ENCODE data around the gene DBF4B. TPM values are rescaled to one million over a fixed set of nuclear protein-coding genes. Genes with fewer than 3 reads are reported as not detected.

The DBF4B gene
- total and polyA plus RNA-seq, 10 of the 15 experiments (the other 5 are each of a cell fraction or from before 2014, with no cell fraction given) = 2.4 to 24.6 (median 16.9) TPM

DNA sequence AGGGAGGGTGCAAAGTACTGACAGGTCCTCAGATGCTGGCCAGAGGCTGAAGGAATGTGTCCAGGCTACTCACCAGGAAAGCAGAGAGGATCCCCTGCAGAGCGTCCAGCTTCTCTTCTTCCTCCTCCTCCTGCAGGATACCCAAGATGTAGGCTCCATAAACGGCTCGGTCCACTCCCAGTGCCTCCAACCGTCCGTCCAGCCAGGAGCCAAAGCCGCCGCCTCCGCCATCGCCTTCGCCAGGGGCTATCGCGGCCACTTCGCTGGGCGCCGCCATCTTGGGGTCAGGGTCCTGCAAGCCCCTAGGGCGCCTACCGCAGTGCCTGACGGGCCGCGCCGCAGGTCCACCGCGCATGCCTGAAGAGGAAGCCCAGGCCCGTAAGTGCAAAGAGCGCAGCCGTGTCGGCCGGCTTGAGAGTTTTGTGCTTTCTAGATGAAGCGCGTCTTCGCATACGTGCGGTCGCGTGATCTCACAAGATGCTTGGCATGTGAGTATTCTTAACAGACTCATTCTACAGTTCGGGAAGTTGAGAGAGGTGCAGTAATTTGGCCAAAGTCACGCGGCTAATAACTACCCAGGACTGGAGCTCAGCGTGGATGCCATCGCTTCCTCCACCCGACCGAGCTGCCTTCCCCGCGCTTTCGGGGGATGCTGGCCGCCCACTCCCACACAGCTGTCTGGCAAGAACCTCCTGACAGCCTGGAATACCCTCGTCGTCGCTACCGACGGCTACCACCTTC, 18.8 kb upstream of the DBF4B start, which contains the start of gene CCDC43 (continued):
- TF ChIP-seq, protein P1, sequence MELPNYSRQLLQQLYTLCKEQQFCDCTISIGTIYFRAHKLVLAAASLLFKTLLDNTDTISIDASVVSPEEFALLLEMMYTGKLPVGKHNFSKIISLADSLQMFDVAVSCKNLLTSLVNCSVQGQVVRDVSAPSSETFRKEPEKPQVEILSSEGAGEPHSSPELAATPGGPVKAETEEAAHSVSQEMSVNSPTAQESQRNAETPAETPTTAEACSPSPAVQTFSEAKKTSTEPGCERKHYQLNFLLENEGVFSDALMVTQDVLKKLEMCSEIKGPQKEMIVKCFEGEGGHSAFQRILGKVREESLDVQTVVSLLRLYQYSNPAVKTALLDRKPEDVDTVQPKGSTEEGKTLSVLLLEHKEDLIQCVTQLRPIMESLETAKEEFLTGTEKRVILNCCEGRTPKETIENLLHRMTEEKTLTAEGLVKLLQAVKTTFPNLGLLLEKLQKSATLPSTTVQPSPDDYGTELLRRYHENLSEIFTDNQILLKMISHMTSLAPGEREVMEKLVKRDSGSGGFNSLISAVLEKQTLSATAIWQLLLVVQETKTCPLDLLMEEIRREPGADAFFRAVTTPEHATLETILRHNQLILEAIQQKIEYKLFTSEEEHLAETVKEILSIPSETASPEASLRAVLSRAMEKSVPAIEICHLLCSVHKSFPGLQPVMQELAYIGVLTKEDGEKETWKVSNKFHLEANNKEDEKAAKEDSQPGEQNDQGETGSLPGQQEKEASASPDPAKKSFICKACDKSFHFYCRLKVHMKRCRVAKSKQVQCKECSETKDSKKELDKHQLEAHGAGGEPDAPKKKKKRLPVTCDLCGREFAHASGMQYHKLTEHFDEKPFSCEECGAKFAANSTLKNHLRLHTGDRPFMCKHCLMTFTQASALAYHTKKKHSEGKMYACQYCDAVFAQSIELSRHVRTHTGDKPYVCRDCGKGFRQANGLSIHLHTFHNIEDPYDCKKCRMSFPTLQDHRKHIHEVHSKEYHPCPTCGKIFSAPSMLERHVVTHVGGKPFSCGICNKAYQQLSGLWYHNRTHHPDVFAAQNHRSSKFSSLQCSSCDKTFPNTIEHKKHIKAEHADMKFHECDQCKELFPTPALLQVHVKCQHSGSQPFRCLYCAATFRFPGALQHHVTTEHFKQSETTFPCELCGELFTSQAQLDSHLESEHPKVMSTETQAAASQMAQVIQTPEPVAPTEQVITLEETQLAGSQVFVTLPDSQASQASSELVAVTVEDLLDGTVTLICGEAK (IDR thresholded peaks at IDR 0.05; ENCODE audit: borderline replicate concordance) = no peak
- no peak for TF ChIP-seq EGR1 (IDR thresholded peaks at IDR 0.05; ENCODE audit: borderline replicate concordance in 1 of 2, low read depth in 2 of 2, low read length in 2 of 2)
- TF ChIP-seq, protein P2, sequence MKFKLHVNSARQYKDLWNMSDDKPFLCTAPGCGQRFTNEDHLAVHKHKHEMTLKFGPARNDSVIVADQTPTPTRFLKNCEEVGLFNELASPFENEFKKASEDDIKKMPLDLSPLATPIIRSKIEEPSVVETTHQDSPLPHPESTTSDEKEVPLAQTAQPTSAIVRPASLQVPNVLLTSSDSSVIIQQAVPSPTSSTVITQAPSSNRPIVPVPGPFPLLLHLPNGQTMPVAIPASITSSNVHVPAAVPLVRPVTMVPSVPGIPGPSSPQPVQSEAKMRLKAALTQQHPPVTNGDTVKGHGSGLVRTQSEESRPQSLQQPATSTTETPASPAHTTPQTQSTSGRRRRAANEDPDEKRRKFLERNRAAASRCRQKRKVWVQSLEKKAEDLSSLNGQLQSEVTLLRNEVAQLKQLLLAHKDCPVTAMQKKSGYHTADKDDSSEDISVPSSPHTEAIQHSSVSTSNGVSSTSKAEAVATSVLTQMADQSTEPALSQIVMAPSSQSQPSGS (IDR thresholded peaks at IDR 0.05; ENCODE audit: low read length) = no peak
- TF ChIP-seq CHD4 (IDR thresholded peaks at IDR 0.05) = no peak
- TF ChIP-seq ASH2L (IDR thresholded peaks at IDR 0.05; ENCODE audit: borderline replicate concordance, low read depth) = 0 out of 2 replicates have a peak, but pooled peaks have one; percentile 31
- TF ChIP-seq RELA (IDR thresholded peaks at IDR 0.05; ENCODE audit: borderline replicate concordance, partially characterized antibody) = peak; percentile 36
- TF ChIP-seq RB1 (IDR thresholded peaks at IDR 0.05; ENCODE audit: borderline replicate concordance) = 0 out of 2 replicates have a peak, but pooled peaks have one; percentile 40
- 0 out of 2 replicates have a peak, but pooled peaks have one; percentile 34 for TF ChIP-seq CREB1 (IDR thresholded peaks at IDR 0.05; ENCODE audit: low read depth)

Measured in GM12878 (cell line).